Measurements from ENCODE around the gene PAIP1.
"Not testable (repeated sequence)": the region's sequence is repeated elsewhere in the genome, so short reads cannot be mapped to it uniquely, and the experiment has no call there.

PAIP1 gene

DNA sequence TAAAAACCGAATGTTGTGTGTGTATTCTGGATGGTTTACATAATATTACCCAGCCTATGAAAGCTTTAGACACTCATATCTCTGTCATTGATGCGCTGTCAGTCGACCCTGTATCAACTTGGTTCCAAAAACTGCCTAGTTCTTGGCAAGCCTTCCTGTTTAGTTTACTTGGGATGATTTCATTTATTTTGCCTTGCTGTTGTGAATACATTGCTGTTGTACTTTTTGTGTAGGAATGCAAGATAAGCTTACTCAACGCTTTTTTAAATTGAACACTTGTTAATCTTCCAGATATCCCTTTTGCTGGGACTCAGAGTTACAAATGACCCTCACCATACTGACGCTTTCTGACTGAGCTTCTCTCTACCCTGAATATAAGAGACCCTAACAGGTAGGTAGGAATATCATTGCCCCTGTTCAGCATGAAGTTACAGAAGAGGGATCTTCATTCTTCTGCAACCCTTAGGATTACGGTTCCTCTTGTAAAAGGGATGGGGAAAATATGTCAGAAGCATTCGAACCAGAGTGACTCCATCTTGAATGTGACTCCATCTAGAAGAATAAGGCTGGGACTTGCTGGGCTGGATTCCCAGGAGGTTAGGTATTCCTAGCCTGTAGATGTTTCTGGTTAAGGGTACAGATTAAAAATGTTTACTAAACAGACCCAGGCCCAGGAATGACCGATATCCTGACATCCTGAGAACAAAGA, 13.7 kb upstream of the PAIP1 start:
- DNase-seq: no peak

DNA sequence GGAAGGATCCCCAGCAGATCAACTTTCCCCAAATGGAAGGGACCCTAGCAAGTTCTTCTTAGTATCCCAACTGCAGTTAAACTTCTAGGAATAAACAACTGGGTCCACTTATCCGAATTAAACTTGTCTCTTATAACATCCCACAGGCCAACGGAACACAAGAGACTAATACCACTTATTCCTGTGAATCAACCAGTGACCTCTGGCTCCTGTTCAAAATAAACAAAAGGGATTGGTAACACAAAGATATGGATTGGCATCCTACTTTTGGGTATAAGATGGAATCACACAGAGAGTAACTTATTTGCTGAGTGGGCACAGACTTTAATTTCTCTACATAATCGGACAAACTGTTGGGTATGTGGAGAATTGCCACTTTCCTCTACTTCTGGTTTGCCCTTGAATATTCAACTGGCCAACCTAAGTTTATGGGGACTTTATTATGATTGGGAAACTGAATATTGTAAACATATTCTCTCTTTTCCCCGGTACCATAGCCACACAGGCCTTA, 12.4 kb upstream of the PAIP1 start:
- no peak for DNase-seq

DNA sequence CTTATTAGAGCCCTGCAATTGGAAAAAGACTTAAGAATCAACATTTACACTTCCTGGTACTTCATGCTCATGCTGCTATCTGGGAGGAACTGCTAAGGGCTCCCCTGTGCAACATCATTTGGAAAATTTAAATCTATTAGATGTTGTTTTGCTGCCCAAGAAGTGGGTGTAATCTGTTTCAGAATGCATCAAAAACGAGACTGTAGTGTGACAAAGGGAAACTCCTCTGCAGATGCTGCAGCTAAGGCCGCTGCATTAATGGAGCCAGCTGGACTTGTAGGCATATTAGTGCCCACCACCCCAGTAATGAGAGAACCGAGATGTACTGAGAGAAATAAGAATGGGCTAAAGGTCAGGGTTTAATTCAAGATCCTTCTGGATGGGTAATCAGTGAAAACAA, 11.1 kb upstream of the PAIP1 start:
- no peak for DNase-seq

DNA sequence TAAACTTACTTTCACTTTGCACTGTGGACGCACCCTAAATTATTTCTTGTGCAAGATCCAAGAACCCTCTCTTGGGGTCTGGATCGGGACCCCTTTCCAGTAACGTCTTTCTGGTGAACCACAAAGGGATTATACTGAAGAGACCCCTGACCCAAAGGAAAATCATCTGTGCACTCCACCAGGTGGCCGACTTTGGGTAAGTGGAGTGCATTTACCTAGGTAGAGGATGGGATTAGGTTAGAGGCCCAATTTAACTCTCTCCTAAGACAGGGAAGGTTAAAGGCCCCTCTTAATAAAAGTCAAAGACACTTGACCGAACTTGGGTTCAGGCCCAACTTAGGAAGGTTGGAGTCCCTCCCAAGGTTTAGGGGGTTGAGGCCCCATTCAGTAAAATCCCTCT, 8.2 kb upstream of the PAIP1 start:
- DNase-seq: no peak

DNA sequence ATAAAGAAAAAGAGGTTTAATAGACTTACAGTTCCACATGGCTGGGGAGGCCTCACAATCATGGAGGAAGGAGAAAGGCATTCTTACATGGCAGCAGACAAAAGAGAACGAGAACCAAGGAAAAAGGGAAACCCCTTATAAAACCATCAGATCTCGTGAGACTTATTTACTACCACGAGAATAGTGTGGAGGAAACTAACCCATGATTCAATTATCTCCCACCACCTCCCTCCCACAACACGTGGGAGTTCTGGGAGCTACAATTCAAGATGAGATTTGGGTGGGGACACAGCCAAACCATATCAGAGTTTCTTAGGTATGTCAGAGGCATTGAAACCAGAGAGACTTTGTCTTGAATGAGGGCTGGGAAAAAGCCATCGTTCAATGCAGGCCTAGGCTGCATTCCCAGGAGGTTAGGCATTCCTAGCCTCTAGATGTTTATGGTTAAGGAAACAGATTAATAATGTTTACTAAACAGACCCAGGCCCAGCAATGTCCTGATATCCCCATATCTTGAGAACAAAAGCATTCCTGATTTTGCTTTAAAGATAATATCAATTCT, 7.5 kb upstream of the PAIP1 start:
- no peak for DNase-seq

DNA sequence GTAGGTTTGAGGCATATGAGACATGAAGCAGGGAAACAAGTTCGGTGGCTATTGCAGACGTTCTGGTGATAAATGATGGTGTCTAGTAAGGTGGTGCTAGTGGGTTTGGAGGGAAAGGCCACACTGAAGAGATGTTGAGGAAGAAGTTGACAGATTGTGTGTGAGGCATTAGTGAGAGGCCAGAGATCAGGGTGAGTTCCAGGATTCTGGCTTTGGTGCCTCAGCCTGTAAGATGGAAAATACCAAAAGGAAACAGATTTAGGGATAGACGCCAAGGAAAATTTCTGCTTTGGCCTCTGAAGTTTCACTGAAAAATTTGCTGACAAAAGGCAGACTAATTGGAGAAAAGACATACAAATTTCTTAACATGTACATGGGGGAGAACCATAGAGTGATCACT, 6.4 kb upstream of the PAIP1 start:
- DNase-seq: no peak

DNA sequence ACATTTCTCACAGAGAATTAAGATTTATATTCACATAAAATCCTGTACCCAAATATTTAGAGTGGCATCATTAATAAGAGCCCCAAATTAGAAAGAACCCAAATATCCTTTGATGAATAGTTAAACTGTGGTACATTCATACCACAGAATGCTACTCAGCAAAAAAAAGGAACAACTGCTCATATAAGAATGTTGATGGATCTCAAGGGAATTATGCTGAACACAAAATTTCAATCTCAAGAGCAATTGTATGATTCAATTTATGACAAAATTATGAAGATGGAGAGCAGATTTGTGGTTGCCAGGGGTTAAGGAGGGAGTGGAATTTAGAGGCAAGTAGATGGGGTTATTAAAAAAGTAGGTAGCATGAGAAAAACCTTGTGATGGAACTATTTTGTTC, 4.5 kb upstream of the PAIP1 start:
- no peak for DNase-seq

DNA sequence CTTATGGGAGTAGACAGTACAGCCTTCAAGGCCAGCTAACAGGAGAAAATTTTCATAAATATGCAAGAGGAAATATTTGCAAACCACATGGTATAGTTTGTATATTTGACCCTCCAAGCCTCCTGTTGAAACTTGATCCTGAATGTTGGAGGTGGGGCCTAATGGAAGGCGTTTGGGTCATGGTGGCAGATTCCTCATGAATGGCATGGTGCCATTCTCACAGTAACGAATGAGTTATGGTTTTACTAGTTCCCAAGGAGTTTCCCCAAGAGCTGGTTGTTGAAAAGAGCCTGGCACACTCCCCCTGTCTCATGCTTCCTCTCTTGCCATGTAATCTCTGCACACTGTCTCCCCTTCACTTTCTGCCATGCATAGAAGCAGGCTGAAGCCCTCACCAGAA, 3.3 kb upstream of the PAIP1 start:
- no peak for DNase-seq

DNA sequence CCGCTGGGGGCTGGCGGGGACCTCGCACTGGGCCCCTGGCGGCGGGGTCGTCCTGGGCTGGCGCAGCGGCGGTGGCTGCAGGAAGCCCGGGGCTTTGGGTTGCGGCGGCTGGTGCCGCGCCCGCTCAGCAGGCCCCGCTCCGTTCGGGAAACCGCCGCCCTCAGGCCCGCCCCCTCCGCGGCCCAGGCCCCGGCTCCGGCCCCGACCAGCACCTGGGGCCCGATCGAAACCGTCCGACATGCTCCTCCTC, 345 bp downstream of the PAIP1 start:
- DNase-seq: not testable (repeated sequence)

DNA sequence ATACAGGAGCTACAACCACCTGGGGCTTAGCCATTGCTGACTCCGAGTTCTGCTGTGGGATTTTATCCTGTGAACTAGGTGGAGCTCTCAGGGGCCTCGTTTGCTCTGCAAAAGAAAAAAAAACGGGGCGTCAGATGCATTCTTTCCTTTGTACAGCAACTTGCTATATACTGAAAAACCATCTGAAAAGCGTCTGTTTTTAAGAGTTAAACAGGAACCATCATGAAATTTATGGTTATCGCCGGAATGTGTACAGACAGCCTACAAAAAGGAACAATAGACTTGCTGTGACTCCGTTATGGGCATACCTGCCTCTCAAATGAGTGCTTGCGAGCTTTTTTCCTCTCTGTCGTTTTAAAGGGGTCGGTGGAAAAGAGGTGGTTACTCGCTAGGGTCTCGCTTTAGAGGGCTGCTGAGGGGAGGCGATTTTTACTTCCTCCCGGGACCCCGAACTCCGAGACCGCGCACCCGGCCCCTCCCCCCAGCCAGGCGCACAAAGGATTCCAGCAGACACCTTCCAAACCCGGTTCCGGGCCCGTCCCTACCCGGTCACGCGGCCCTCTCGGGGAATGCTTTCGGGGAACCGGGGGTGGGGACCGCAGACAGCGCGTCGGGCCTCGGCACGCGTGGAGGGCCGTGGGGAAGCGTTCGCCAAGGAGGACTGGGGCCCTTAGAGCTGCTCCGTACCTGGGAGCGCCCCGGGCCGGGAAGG, 826 bp downstream of the PAIP1 start:
- DNase-seq: peak; percentile 19 to 40 (median 28)

DNA sequence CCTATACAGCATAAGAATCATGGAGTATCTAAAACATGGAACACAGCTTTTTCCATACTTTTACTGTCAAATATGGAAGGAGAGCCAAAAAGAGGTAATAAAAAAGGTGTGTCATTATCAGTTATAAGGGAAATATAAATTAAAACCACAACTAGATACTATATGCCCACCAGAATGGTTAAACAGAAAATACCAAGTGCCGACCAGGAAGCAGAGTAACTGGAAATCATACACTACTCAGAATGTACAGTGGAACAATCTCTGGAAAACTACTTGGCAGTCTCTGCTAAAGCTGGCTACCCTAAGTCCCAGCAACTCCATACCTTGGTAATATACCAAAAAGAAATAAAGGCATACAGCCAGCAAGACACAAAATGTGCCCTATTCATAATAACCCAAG, 2.4 kb downstream of the PAIP1 start:
- no peak for DNase-seq

DNA sequence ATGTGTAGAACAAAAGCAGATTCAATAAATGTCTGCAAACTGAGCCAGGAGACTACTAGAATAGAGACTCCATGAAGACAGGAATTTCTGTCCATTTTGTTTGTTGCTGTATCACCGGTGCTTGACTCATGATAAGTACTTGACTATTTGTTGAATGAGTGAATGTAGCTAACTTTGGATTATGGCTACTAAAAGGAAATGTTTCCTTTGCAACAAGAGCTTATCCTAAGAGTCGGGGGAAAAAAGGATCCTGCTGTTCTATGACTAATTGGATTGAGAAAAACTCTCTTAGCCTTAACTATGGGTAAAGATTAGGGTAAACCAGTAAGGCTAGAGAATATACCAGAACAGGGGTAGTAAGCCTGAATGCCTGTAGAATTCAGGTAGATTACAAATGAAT, 3.5 kb downstream of the PAIP1 start:
- DNase-seq: no peak

DNA sequence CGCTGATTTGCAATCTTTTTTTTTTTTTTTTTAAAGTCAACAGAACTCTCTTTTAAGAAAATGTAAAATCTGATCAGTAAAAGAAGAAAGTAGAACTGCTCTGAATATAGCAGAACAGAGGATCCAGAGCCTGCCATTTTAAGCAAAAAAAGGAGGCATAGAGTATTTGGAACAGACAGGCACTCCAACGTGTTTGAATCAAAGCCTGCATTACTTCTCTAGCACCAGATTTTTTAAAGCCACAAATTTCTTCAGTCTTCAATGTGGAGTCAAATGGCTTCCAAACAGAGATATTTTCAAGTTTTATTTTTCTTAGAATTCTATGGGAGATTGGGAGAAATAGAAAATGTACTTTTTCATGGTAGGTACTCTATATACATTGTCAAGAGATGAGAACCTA, 5.1 kb downstream of the PAIP1 start:
- no peak for DNase-seq

DNA sequence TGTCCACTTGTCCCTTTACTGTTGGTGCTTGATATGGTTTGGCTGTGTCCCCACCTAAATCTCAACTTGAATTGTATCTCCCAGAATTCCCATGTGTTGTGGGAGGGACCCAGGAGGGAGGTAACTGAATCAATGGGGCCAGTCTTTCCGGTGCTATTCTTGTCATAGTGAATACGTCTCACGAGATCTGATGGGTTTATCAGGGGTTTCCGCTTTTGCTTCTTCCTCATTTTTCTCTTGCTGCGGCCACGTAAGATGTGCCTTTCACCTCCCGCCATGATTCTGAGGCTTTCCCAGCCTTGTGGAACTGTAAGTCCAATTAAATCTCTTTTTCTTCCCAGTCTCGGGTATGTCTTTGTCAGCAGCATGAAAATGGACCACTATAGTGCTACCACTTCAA, 7.6 kb downstream of the PAIP1 start:
- DNase-seq: not testable (repeated sequence)

DNA sequence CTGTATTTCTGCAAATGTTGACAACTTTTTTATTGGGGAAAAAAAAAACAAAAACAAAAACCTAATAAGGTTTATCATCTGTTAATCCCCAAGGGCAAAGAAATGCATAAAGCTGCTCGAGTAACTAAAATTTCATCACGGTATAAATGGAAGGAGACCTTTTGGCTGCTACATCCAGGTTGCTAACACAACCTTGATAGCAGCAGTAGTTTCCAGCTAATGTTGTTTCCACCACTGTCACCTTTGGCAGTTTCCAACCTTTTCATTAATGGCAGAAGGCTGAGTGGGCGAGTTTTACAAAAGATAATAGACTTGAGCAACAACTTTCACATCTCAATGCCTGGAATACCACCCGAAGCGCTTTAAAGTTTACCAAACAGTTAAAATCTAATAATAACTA, 8.5 kb downstream of the PAIP1 start:
- no peak for DNase-seq

DNA sequence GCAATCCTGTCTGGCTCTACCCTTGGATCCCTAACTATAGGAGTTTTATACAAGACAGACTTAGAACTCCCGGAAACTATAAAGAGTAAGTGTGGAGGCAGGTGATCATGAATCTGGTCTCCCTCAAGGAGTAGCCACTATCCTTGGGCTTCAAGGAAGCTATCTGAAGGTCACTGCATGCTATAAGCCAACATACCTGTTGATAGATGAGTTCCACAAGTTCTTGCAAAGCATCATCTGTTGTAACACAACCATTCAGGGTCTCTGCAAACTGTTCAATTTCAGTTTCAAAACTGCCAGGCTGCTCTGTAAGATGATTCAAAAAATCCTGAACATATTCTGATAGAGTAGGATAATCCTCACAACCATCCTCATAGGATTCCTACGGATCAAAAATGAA, 9.3 kb downstream of the PAIP1 start:
- no peak for DNase-seq

DNA sequence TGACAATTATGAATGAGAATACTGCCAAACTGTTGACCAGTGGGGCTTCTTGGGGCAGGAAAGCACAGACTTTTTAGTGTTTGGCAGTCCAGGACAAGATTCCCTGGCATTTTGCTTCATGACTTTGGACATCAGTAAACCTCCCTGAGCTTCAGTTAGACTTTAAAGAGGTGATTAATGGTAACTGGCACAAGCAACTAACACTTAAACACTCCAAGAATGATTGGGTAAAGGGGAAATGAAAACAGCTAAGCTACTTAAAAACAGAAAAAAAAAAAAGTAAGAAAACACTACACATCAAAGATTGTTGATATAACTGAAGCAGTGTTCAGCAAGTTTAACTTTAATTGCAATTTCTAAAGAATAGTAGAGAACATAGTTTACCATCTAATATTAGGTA, 13.4 kb downstream of the PAIP1 start:
- DNase-seq: no peak

DNA sequence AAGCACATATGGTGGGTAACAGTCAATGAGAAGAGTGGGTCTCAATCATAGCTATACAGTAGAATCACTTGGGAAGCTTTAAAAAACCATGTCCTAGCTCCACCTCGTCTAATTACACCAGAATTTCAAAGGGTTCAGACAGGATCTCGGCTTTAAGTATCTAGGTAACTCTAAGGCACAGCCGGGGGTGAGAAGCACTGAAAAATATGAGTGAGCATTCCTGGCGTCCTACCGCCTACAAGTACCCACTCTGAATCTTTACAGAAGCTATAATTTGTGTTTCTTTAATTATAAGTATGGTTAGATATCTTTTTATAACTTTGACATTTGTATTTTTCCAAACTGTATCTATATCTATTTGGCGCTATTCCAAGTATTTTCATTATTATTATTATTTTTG, 16.1 kb downstream of the PAIP1 start:
- DNase-seq: no peak

DNA sequence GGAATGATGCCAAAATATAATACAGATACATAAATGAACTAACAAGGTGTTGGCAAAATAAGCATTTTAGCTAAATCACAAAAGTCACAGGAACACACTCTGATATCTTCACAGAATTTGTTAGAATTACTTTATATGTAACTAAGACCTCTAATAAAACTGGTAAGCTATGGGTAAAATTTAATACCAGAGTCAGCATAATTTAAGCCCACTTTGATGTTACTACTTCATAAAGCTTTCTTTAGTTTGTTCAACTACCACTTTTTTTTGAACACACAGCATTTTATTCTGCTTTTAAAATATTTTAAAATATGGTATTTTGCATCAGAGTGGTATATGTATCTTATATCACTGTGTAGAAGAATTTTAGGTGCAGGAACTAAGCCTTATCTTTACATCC, 19.9 kb downstream of the PAIP1 start:
- DNase-seq: no peak

DNA sequence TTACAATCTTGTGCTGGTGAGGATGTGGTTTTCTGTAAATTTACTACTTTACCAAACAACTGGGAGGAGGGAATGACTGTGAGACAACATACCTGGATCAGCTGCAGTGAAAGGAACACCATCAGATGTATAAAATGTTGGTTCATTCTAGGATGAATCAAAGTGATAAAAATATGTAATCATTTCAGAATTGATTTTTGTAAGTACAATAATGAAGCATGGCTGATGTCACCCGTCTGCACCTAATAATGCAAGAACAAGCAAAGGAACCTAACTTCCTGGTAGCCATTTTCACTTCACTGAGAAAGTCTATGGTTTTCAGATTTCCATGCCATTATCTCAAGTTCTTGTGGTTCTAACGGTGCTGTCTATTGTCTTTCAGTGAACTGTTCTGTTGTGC, 23.2 kb downstream of the PAIP1 start:
- no peak for DNase-seq

DNA sequence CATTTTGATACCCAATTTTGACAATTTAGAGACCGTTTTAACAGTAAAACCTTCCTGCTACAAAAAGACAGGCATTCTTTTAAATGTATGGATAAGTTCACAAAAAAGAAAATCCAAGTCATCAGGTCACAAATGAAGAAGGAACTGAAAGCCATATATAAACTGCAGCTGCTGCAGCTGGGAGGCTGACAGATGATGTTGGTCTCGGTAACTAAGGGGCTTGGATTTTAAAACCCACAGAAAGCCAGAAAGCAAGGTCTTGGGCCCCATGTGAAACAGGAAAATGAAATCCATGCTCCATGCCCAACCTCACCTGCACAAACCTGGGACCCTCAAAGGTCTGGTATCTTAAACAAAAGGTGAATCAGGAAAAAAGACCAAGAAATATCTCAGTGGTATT, 26.2 kb downstream of the PAIP1 start:
- DNase-seq: no peak

DNA sequence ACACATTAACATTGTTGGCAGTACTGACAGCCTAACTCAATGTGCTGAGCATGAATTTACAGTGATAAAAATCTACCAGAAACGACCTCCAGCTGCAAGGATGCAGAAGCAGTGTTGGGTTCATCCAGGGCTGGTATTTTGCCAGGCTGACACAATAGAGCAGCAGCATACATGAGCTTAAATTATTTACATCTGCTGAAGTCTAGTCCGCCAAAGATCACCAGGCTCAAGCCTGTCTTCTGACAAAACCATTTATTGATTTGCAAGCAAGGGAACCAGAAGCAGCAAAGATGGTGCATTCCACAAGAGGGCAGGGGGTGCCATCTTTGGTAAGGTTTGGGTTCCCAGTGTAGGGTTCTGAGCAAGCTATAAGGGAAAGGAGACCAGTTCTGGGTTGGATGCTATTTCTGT, 33.2 kb downstream of the PAIP1 start:
- no peak for DNase-seq

DNA sequence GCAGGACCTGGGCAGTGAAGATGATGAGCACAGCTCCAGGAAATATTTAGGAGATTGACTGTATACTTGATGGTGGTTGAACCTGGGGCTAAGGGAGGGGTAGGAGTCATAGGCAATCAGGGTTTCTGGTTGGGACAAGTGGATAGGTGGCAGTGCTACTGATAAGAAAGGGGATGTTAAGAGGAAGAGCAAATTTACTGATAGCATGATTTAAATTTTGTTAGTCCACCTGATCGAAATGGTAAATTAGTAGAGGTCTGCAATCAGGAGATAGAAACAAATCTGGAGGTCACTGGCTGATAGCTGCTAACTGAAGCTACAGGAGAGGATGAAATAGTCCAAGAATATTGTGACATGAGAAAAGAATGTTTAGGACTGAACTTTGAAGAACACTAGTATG, 36.3 kb downstream of the PAIP1 start:
- no peak for DNase-seq

DNA sequence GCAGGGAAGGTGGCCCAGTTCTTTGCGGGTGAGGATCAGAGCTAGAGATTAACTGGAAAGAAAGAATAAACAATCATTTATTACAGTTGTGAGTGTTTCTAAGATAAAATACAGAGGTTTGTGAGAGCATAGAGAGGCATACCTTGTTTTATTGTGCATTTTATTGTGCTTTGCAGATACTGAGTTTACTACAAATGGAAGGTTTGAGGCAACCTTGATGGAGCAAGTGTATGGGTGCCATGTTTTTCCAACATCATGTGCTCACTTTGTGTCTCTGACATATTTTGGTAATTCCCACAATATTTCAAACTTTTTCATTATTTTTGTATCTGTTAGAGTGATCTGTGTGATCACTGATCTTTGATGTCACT, 41.2 kb downstream of the PAIP1 start:
- DNase-seq: no peak

Measured in activated CD4-positive, CD25-positive, alpha-beta regulatory T cell (primary cell).